ENCODE results near the gene AK9. TPM values are rescaled to one million over a fixed set of nuclear protein-coding genes. Genes with fewer than 3 reads are reported as not detected.
"Not testable (repeated sequence)": the region's sequence is repeated elsewhere in the genome, so short reads cannot be mapped to it uniquely, and the experiment has no call there.

Gene AK9
- total and polyA plus RNA-seq, 5 donors from 2014 or later = 4.3 to 8.2 (median 6.9) TPM

- Histone ChIP-seq H3K4me1 (ENCODE audit: control insufficient read depth, insufficient read depth, low read length, poor library complexity, severe bottlenecking) (no peaks in the 10 kb centered on the region), H3K4me3 (ENCODE audit: low read depth, low read length) (no peak overlapping the region), H3K9me3 (ENCODE audit: control insufficient read depth in 2 of 2, low read length in 2 of 2) (no peaks in the 10 kb centered on the region), H3K36me3 (ENCODE audit: control insufficient read depth, insufficient read depth, low read length) (peaks cover 13% of the 10 kb centered on the region), H3K27me3 (ENCODE audit: control insufficient read depth, insufficient read depth, low read length) (no peaks in the 10 kb centered on the region), H3K27ac (ENCODE audit: insufficient read depth, low read length, poor library complexity, severe bottlenecking) (no peak overlapping the region)
- Mint-ChIP-seq H3K9me3 (peaks cover 0 to 6% (median 0%) of the 10 kb centered on the region in 7 donors), H3K4me3 (no peak overlapping the region), H3K4me1 (peaks cover 0 to 25% (median 1%) of the 10 kb centered on the region in 4 donors), H3K36me3 (peaks cover 7% of the 10 kb centered on the region), H3K27ac (no peak overlapping the region), H3K27me3 (no peaks in the 10 kb centered on the region)
- DNase-seq (no peak), ATAC-seq (ENCODE audit: low read depth in 2 of 2) (no peak)
Observed at GRCh38 chr6:109713097-109713496, 22.1 kb upstream of the AK9 start.

GRCh38 chr6:109708099-109708498 lies 17.1 kb upstream of the AK9 start:
- not testable (repeated sequence) for H3K9me3 Mint-ChIP-seq; H3K4me3 Mint-ChIP-seq; H3K36me3 ChIP-seq (ENCODE audit: control insufficient read depth, insufficient read depth, low read length); H3K27me3 ChIP-seq (ENCODE audit: control insufficient read depth, insufficient read depth, low read length); H3K4me1 ChIP-seq (ENCODE audit: control insufficient read depth, insufficient read depth, low read length, poor library complexity, severe bottlenecking); H3K9me3 ChIP-seq (ENCODE audit: control insufficient read depth in 2 of 2, low read length in 2 of 2); ATAC-seq (ENCODE audit: low read depth in 2 of 2); H3K27me3 Mint-ChIP-seq; H3K27ac ChIP-seq (ENCODE audit: insufficient read depth, low read length, poor library complexity, severe bottlenecking); DNase-seq; H3K4me3 ChIP-seq (ENCODE audit: low read depth, low read length); H3K36me3 Mint-ChIP-seq
- H3K27ac Mint-ChIP-seq = peak overlapping the region in 1 of 3 donors; percentile 34
- H3K4me1 Mint-ChIP-seq = peaks cover 9 to 31% (median 18%) of the 10 kb centered on the region in 4 donors

GRCh38 chr6:109706513-109706912 lies 15.5 kb upstream of the AK9 start:
- no peaks in the 10 kb centered on the region for H3K36me3 ChIP-seq (ENCODE audit: control insufficient read depth, insufficient read depth, low read length)
- Mint-ChIP-seq H3K9me3 (peaks cover 0 to 6% (median 0%) of the 10 kb centered on the region in 7 donors), H3K27me3 (no peaks in the 10 kb centered on the region), H3K4me1 (peaks cover 9 to 26% (median 21%) of the 10 kb centered on the region in 4 donors), H3K36me3 (peaks cover 5% of the 10 kb centered on the region), H3K4me3 (no peak overlapping the region), H3K27ac (peak overlapping the region; percentile 34 to 52 (median 39))
- no peak for DNase-seq
- no peaks in the 10 kb centered on the region for H3K4me1 ChIP-seq (ENCODE audit: control insufficient read depth, insufficient read depth, low read length, poor library complexity, severe bottlenecking)
- no peaks in the 10 kb centered on the region for H3K27me3 ChIP-seq (ENCODE audit: control insufficient read depth, insufficient read depth, low read length)
- H3K27ac ChIP-seq (ENCODE audit: insufficient read depth, low read length, poor library complexity, severe bottlenecking) = no peak overlapping the region
- no peaks in the 10 kb centered on the region for H3K9me3 ChIP-seq (ENCODE audit: control insufficient read depth in 2 of 2, low read length in 2 of 2)
- no peak for ATAC-seq (ENCODE audit: low read depth in 2 of 2)
- H3K4me3 ChIP-seq (ENCODE audit: low read depth, low read length) = no peak overlapping the region

- Histone ChIP-seq H3K9me3 (ENCODE audit: control insufficient read depth in 2 of 2, low read length in 2 of 2) (no peaks in the 10 kb centered on the region), H3K27me3 (ENCODE audit: control insufficient read depth, insufficient read depth, low read length) (no peaks in the 10 kb centered on the region), H3K4me1 (ENCODE audit: control insufficient read depth, insufficient read depth, low read length, poor library complexity, severe bottlenecking) (no peaks in the 10 kb centered on the region), H3K27ac (ENCODE audit: insufficient read depth, low read length, poor library complexity, severe bottlenecking) (no peak overlapping the region), H3K36me3 (ENCODE audit: control insufficient read depth, insufficient read depth, low read length) (no peaks in the 10 kb centered on the region), H3K4me3 (ENCODE audit: low read depth, low read length) (no peak overlapping the region)
- ATAC-seq (ENCODE audit: low read depth in 2 of 2) (peak; percentile 95 to 96), DNase-seq (peak; percentile 49 to 87 (median 64))
- Mint-ChIP-seq H3K27ac (peak overlapping the region; percentile 7 to 46 (median 32)), H3K9me3 (peaks cover 0 to 6% (median 0%) of the 10 kb centered on the region in 7 donors), H3K4me3 (no peak overlapping the region), H3K27me3 (no peaks in the 10 kb centered on the region), H3K36me3 (peaks cover 5% of the 10 kb centered on the region), H3K4me1 (peaks cover 9 to 24% (median 20%) of the 10 kb centered on the region in 4 donors)
Observed at GRCh38 chr6:109705258-109705657, 14.3 kb upstream of the AK9 start.

- H3K36me3 ChIP-seq (ENCODE audit: control insufficient read depth, insufficient read depth, low read length) = no peaks in the 10 kb centered on the region
- H3K27ac ChIP-seq (ENCODE audit: insufficient read depth, low read length, poor library complexity, severe bottlenecking) = no peak overlapping the region
- Mint-ChIP-seq H3K27me3 (no peaks in the 10 kb centered on the region), H3K27ac (peak overlapping the region in 1 of 3 donors; percentile 27), H3K36me3 (no peaks in the 10 kb centered on the region), H3K4me3 (no peak overlapping the region), H3K4me1 (peaks cover 9 to 22% (median 19%) of the 10 kb centered on the region in 4 donors), H3K9me3 (no peaks in the 10 kb centered on the region)
- H3K4me1 ChIP-seq (ENCODE audit: control insufficient read depth, insufficient read depth, low read length, poor library complexity, severe bottlenecking) = no peaks in the 10 kb centered on the region
- H3K4me3 ChIP-seq (ENCODE audit: low read depth, low read length) = no peak overlapping the region
- H3K9me3 ChIP-seq (ENCODE audit: control insufficient read depth in 2 of 2, low read length in 2 of 2) = no peaks in the 10 kb centered on the region
- ATAC-seq (ENCODE audit: low read depth in 2 of 2) (no peak), DNase-seq (no peak)
- H3K27me3 ChIP-seq (ENCODE audit: control insufficient read depth, insufficient read depth, low read length) = no peaks in the 10 kb centered on the region
Observed at GRCh38 chr6:109702791-109703190, 11.8 kb upstream of the AK9 start.

GRCh38 chr6:109701774-109702173 lies 10.8 kb upstream of the AK9 start:
- no peak overlapping the region for H3K27ac Mint-ChIP-seq
- DNase-seq = no peak
- ATAC-seq (ENCODE audit: low read depth in 2 of 2) = no peak

GRCh38 chr6:109701221-109701620 lies 10.2 kb upstream of the AK9 start:
- H3K4me3 ChIP-seq (ENCODE audit: low read depth, low read length) = no peak overlapping the region
- Mint-ChIP-seq H3K4me3 (no peak overlapping the region), H3K27me3 (no peaks in the 10 kb centered on the region), H3K36me3 (no peaks in the 10 kb centered on the region), H3K27ac (no peak overlapping the region), H3K4me1 (peaks cover 9 to 16% (median 14%) of the 10 kb centered on the region in 4 donors), H3K9me3 (peaks cover 0 to 3% (median 0%) of the 10 kb centered on the region in 7 donors)
- H3K9me3 ChIP-seq (ENCODE audit: control insufficient read depth in 2 of 2, low read length in 2 of 2) = no peaks in the 10 kb centered on the region
- H3K27me3 ChIP-seq (ENCODE audit: control insufficient read depth, insufficient read depth, low read length) = no peaks in the 10 kb centered on the region
- ATAC-seq (ENCODE audit: low read depth in 2 of 2) = no peak
- H3K27ac ChIP-seq (ENCODE audit: insufficient read depth, low read length, poor library complexity, severe bottlenecking) = no peak overlapping the region
- no peaks in the 10 kb centered on the region for H3K36me3 ChIP-seq (ENCODE audit: control insufficient read depth, insufficient read depth, low read length)
- H3K4me1 ChIP-seq (ENCODE audit: control insufficient read depth, insufficient read depth, low read length, poor library complexity, severe bottlenecking) = no peaks in the 10 kb centered on the region
- DNase-seq = no peak

More at GRCh38 chr6:109701774-109702173, 10.8 kb upstream of the AK9 start:
- H3K4me1 Mint-ChIP-seq = peaks cover 9 to 20% (median 18%) of the 10 kb centered on the region in 4 donors
- H3K9me3 Mint-ChIP-seq = peaks cover 0 to 1% (median 0%) of the 10 kb centered on the region in 7 donors
- Histone ChIP-seq H3K27me3 (ENCODE audit: control insufficient read depth, insufficient read depth, low read length) (no peaks in the 10 kb centered on the region), H3K4me1 (ENCODE audit: control insufficient read depth, insufficient read depth, low read length, poor library complexity, severe bottlenecking) (no peaks in the 10 kb centered on the region), H3K9me3 (ENCODE audit: control insufficient read depth in 2 of 2, low read length in 2 of 2) (no peaks in the 10 kb centered on the region), H3K36me3 (ENCODE audit: control insufficient read depth, insufficient read depth, low read length) (no peaks in the 10 kb centered on the region), H3K27ac (ENCODE audit: insufficient read depth, low read length, poor library complexity, severe bottlenecking) (no peak overlapping the region), H3K4me3 (ENCODE audit: low read depth, low read length) (no peak overlapping the region)
- H3K36me3 Mint-ChIP-seq = no peaks in the 10 kb centered on the region
- no peak overlapping the region for H3K4me3 Mint-ChIP-seq
- H3K27me3 Mint-ChIP-seq = no peaks in the 10 kb centered on the region

- Mint-ChIP-seq H3K27ac (no peak overlapping the region), H3K36me3 (peaks cover 9% of the 10 kb centered on the region), H3K4me3 (no peak overlapping the region), H3K9me3 (peaks cover 0 to 3% (median 0%) of the 10 kb centered on the region in 7 donors), H3K27me3 (no peaks in the 10 kb centered on the region), H3K4me1 (peaks cover 5 to 24% (median 13%) of the 10 kb centered on the region in 4 donors)
- Histone ChIP-seq H3K27ac (ENCODE audit: insufficient read depth, low read length, poor library complexity, severe bottlenecking) (no peak overlapping the region), H3K4me3 (ENCODE audit: low read depth, low read length) (no peak overlapping the region), H3K27me3 (ENCODE audit: control insufficient read depth, insufficient read depth, low read length) (no peaks in the 10 kb centered on the region), H3K9me3 (ENCODE audit: control insufficient read depth in 2 of 2, low read length in 2 of 2) (no peaks in the 10 kb centered on the region), H3K4me1 (ENCODE audit: control insufficient read depth, insufficient read depth, low read length, poor library complexity, severe bottlenecking) (peaks cover 8% of the 10 kb centered on the region), H3K36me3 (ENCODE audit: control insufficient read depth, insufficient read depth, low read length) (no peaks in the 10 kb centered on the region)
- ATAC-seq (ENCODE audit: low read depth in 2 of 2) (no peak), DNase-seq (no peak)
Observed at GRCh38 chr6:109696355-109696754, 5.4 kb upstream of the AK9 start.

All from CD4-positive, CD25-positive, alpha-beta regulatory T cell (primary cell).